ENCODE results near the gene C1orf198.

The C1orf198 gene

GRCh38 chr1:230858918-230859729 lies 9.2 kb downstream of the C1orf198 start:
- Histone ChIP-seq H3K36me3 (ENCODE audit: control insufficient read depth, low read length) (no peaks in the 10 kb centered on the region), H3K27ac (ENCODE audit: low read depth, low read length) (no peak overlapping the region), H3F3A (ENCODE audit: control insufficient read depth, insufficient read depth) (no peaks in the 10 kb centered on the region), H4K20me1 (ENCODE audit: control insufficient read depth, insufficient read depth, low read depth, low read length) (no peaks in the 10 kb centered on the region), H3K27me3 (ENCODE audit: control insufficient read depth, low read length) (no peaks in the 10 kb centered on the region), H3K4me2 (ENCODE audit: low read length) (no peak overlapping the region), H3K79me2 (ENCODE audit: control insufficient read depth, low read length) (no peaks in the 10 kb centered on the region), H3K9me2 (replicated peaks; ENCODE audit: control insufficient read depth, low read length) (no peaks in the 10 kb centered on the region), H3K4me1 (ENCODE audit: control insufficient read depth, low read length) (peaks cover 7% of the 10 kb centered on the region), H3K4me3 (ENCODE audit: low read length) (no peak overlapping the region), H3K9me3 (ENCODE audit: control insufficient read depth, insufficient read depth, low read length) (no peaks in the 10 kb centered on the region)
- TF ChIP-seq, protein P1, sequence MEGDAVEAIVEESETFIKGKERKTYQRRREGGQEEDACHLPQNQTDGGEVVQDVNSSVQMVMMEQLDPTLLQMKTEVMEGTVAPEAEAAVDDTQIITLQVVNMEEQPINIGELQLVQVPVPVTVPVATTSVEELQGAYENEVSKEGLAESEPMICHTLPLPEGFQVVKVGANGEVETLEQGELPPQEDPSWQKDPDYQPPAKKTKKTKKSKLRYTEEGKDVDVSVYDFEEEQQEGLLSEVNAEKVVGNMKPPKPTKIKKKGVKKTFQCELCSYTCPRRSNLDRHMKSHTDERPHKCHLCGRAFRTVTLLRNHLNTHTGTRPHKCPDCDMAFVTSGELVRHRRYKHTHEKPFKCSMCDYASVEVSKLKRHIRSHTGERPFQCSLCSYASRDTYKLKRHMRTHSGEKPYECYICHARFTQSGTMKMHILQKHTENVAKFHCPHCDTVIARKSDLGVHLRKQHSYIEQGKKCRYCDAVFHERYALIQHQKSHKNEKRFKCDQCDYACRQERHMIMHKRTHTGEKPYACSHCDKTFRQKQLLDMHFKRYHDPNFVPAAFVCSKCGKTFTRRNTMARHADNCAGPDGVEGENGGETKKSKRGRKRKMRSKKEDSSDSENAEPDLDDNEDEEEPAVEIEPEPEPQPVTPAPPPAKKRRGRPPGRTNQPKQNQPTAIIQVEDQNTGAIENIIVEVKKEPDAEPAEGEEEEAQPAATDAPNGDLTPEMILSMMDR (IDR thresholded peaks at IDR 0.05; ENCODE audit: low read depth, low read length, poor library complexity, severe bottlenecking), result no peak
- TF ChIP-seq EZH2phosphoT487 (IDR thresholded peaks at IDR 0.05; ENCODE audit: borderline replicate concordance, low read length), result no peak

DNA sequence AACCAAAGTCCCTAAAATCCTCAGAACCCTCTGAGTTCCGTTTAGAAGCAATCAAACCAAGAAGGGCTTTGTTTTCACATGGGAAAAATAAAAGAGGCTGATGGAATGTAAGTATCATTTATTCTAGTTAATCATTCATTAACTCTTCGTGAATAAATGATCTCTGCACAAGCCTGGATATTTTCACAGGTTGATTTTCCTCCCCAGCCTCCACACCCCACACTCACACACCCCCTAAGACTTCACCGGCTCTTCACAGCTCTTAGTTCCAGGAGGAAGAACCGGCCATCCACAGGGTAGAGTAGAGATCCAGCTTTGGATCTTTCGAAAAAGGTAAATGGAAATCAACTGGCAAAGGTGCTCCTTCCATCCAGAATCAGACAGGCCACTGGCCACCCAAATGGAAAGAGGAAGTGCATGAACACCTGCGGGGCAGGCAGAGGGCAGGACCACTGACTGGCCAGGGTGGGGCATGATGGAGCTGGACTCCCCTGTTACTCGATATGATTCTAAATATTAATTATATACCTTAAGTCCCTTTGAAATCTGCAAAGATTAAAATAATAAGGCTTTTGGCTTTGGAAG lies 10.0 kb downstream of the C1orf198 start:
- Histone ChIP-seq H3K27me3 (ENCODE audit: control insufficient read depth, low read length) (no peaks in the 10 kb centered on the region), H3K4me3 (ENCODE audit: low read length) (no peak overlapping the region), H3K27ac (ENCODE audit: low read depth, low read length) (no peak overlapping the region), H3K36me3 (ENCODE audit: control insufficient read depth, low read length) (no peaks in the 10 kb centered on the region), H3K4me1 (ENCODE audit: control insufficient read depth, low read length) (peaks cover 5% of the 10 kb centered on the region), H3K9me2 (replicated peaks; ENCODE audit: control insufficient read depth, low read length) (no peaks in the 10 kb centered on the region), H3K79me2 (ENCODE audit: control insufficient read depth, low read length) (no peaks in the 10 kb centered on the region), H3K4me2 (ENCODE audit: low read length) (no peak overlapping the region), H4K20me1 (ENCODE audit: control insufficient read depth, insufficient read depth, low read depth, low read length) (no peaks in the 10 kb centered on the region), H3K9me3 (ENCODE audit: control insufficient read depth, insufficient read depth, low read length) (no peaks in the 10 kb centered on the region), H3F3A (ENCODE audit: control insufficient read depth, insufficient read depth) (no peaks in the 10 kb centered on the region)
- TF ChIP-seq EZH2phosphoT487 (IDR thresholded peaks at IDR 0.05; ENCODE audit: borderline replicate concordance, low read length), result no peak
- TF ChIP-seq, protein P1 (IDR thresholded peaks at IDR 0.05; ENCODE audit: low read depth, low read length, poor library complexity, severe bottlenecking), result no peak

DNA sequence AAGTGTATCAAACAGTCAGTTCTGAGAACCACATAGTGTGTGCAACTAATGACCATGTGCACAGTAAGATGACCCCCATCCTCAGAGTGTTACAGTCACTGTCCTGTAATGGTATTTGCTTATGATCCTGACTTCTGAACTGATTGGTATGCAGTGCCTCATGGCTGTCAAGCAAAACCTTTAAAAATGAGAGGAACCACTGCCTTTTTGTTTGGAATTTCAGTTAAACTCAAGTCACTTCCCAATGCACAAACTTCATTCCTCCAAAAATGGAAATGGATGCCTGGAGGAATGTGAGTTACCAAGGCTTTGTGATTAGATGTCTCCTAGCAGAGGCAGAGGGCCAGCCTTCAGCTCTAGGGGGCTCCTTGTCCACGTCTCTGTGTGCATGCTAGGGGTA lies 10.5 kb downstream of the C1orf198 start:
- H3K9me2 ChIP-seq (replicated peaks; ENCODE audit: control insufficient read depth, low read length), result no peaks in the 10 kb centered on the region
- no peaks in the 10 kb centered on the region for H3K9me3 ChIP-seq (ENCODE audit: control insufficient read depth, insufficient read depth, low read length)
- H3K4me2 ChIP-seq (ENCODE audit: low read length), result no peak overlapping the region
- H3K27ac ChIP-seq (ENCODE audit: low read depth, low read length), result no peak overlapping the region
- no peaks in the 10 kb centered on the region for H3F3A ChIP-seq (ENCODE audit: control insufficient read depth, insufficient read depth)
- H3K79me2 ChIP-seq (ENCODE audit: control insufficient read depth, low read length), result no peaks in the 10 kb centered on the region
- H3K36me3 ChIP-seq (ENCODE audit: control insufficient read depth, low read length), result no peaks in the 10 kb centered on the region
- no peaks in the 10 kb centered on the region for H4K20me1 ChIP-seq (ENCODE audit: control insufficient read depth, insufficient read depth, low read depth, low read length)
- no peaks in the 10 kb centered on the region for H3K27me3 ChIP-seq (ENCODE audit: control insufficient read depth, low read length)
- no peak overlapping the region for H3K4me3 ChIP-seq (ENCODE audit: low read length)
- H3K4me1 ChIP-seq (ENCODE audit: control insufficient read depth, low read length), result no peaks in the 10 kb centered on the region; the same call in 1 of the 2 replicates
- TF ChIP-seq, protein P1 (IDR thresholded peaks at IDR 0.05; ENCODE audit: low read depth, low read length, poor library complexity, severe bottlenecking), result no peak
- TF ChIP-seq EZH2phosphoT487 (IDR thresholded peaks at IDR 0.05; ENCODE audit: borderline replicate concordance, low read length), result no peak
